ENCODE data around the gene EMILIN2.

- TF ChIP-seq CTCF (IDR thresholded peaks at IDR 0.05; ENCODE audit: low read length) = no peak
- no peak for TF ChIP-seq EZH2 (IDR thresholded peaks at IDR 0.05; ENCODE audit: borderline replicate concordance, low read length)
Measured at GRCh38 chr18:2960983-2961696, 114.3 kb downstream of the EMILIN2 start.

Data from OCI-LY1 (cell line).